ENCODE results near the gene CCDC102A. TPM values are rescaled to one million over a fixed set of nuclear protein-coding genes. Genes with fewer than 3 reads are reported as not detected.

CCDC102A gene
- total and polyA plus RNA-seq, 2 donors (not counting 3 experiments of a cell fraction or from before 2014, with no cell fraction given) = 7.8 to 12.2 TPM

DNA sequence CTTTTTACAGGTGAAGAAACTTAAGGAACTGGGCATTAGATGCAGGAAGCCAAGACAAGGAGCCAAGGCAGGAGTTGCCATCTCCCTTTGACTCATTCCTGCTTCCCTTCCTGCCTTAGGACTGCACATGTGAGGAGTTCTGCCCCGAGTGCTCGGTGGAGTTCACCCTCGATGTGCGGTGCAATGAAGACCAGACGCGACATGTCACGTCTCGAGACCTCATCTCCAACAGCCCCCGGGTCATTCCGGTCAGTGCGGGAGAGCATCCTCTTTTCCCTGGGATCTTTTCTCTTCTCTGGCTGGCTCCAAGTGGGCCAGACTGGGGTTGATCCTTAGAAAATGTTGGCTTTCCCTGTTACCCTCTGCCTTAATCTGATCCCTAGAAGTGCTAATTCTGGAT is 67.3 kb downstream of the CCDC102A start:
- Histone ChIP-seq H4K20me1 (replicated peaks; ENCODE audit: control insufficient read depth, extremely low read depth, insufficient read depth, low read length) (no peaks in the 10 kb centered on the region), H3K79me2 (ENCODE audit: control insufficient read depth, insufficient read depth, low read length) (peaks cover 5% of the 10 kb centered on the region), H3K27me3 (ENCODE audit: control insufficient read depth in 2 of 2, insufficient read depth in 2 of 2, low read length in 2 of 2) (no peaks in the 10 kb centered on the region), H3K9me1 (replicated peaks; ENCODE audit: control insufficient read depth, extremely low read depth, insufficient read depth, low read length) (no peaks in the 10 kb centered on the region), H3K4me1 (ENCODE audit: control insufficient read depth, extremely low read depth, insufficient read depth, low read length) (peaks cover 5% of the 10 kb centered on the region), H3K9me3 (replicated peaks; ENCODE audit: control insufficient read depth, insufficient read depth, low read length) (no peaks in the 10 kb centered on the region), H3K4me3 (replicated peaks in 1 of 3; ENCODE audit: insufficient read depth in 1 of 3, low read depth in 1 of 3, low read length in 3 of 3) (no peak overlapping the region), H3K4me2 (ENCODE audit: insufficient read depth, low read length) (no peak overlapping the region), H3K9ac (replicated peaks; ENCODE audit: extremely low read depth, insufficient read depth, low read length) (no peak overlapping the region), H2AFZ (ENCODE audit: low read depth, low read length) (no peak overlapping the region), H3K27ac (ENCODE audit: insufficient read depth, low read depth, low read length) (no peak overlapping the region), H3K36me3 (ENCODE audit: control insufficient read depth in 2 of 2, extremely low read depth in 1 of 2, insufficient read depth in 2 of 2, low read length in 2 of 2) (peaks cover 13 to 61% of the 10 kb centered on the region in 2 experiments)
- no TSS peak for BruUV-seq (replicated peaks)
- intact Hi-C loops (cut with micrococcal nuclease) = no loop called here
- DNase-seq (ENCODE audit: low read depth, low spot score) = no peak
- dilution Hi-C loops (cut with MboI; ENCODE audit: extremely low pct_ligation_motif_present, low sequenced_read_pairs) = no loop called here
- CTCF ChIA-PET = no interaction called here
- TF ChIP-seq, protein P1, sequence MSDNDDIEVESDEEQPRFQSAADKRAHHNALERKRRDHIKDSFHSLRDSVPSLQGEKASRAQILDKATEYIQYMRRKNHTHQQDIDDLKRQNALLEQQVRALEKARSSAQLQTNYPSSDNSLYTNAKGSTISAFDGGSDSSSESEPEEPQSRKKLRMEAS (IDR thresholded peaks at IDR 0.05; ENCODE audit: insufficient read depth, insufficient read length) = no peak
- no peak for TF ChIP-seq FOS (IDR thresholded peaks at IDR 0.05; ENCODE audit: borderline replicate concordance, insufficient read depth, low read length)
- TF ChIP-seq POLR2AphosphoS5 (IDR thresholded peaks at IDR 0.05; ENCODE audit: insufficient read depth, low read depth, low read length) = no peak
- TF ChIP-seq POLR2A (IDR thresholded peaks at IDR 0.05; ENCODE audit: low read depth, low read length) = no peak
- no peak for TF ChIP-seq GATA2 (IDR thresholded peaks at IDR 0.05; ENCODE audit: insufficient read depth, insufficient read length, low read depth, low read length)
- TF ChIP-seq MYC (IDR thresholded peaks at IDR 0.05; ENCODE audit: low read depth, low read length) = no peak
- TF ChIP-seq EZH2 (IDR thresholded peaks at IDR 0.05; ENCODE audit: borderline replicate concordance, low read depth, low read length, severe bottlenecking) = no peak
- TF ChIP-seq, protein P2, sequence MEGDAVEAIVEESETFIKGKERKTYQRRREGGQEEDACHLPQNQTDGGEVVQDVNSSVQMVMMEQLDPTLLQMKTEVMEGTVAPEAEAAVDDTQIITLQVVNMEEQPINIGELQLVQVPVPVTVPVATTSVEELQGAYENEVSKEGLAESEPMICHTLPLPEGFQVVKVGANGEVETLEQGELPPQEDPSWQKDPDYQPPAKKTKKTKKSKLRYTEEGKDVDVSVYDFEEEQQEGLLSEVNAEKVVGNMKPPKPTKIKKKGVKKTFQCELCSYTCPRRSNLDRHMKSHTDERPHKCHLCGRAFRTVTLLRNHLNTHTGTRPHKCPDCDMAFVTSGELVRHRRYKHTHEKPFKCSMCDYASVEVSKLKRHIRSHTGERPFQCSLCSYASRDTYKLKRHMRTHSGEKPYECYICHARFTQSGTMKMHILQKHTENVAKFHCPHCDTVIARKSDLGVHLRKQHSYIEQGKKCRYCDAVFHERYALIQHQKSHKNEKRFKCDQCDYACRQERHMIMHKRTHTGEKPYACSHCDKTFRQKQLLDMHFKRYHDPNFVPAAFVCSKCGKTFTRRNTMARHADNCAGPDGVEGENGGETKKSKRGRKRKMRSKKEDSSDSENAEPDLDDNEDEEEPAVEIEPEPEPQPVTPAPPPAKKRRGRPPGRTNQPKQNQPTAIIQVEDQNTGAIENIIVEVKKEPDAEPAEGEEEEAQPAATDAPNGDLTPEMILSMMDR (IDR thresholded peaks at IDR 0.05; ENCODE audit: extremely low read depth in 1 of 2, insufficient read depth in 1 of 2, low read depth in 1 of 2, low read length in 2 of 2) = no peak
- no peak for TF ChIP-seq JUN (IDR thresholded peaks at IDR 0.05; ENCODE audit: borderline replicate concordance, insufficient read depth, insufficient read length, low read depth)
- POLR2A ChIA-PET = no interaction called here
- no peak for FAIRE-seq

Data from endothelial cell of umbilical vein (primary cell).